Measurements from ENCODE around the gene VPS13D.

The VPS13D gene

GRCh38 chr1:12371053-12371452 lies 141.2 kb downstream of the VPS13D start:
- no peak overlapping the region for H3K4me3 ChIP-seq (ENCODE audit: low read depth, low read length)
- TF ChIP-seq CTCF (IDR thresholded peaks at IDR 0.05; ENCODE audit: low read depth, low read length): no peak

GRCh38 chr1:12372180-12372579 lies 142.3 kb downstream of the VPS13D start:
- no peak for TF ChIP-seq CTCF (IDR thresholded peaks at IDR 0.05; ENCODE audit: low read depth, low read length)
- no peak overlapping the region for H3K4me3 ChIP-seq (ENCODE audit: low read depth, low read length)

- H3K4me3 ChIP-seq (ENCODE audit: low read depth, low read length): no peak overlapping the region
- TF ChIP-seq CTCF (IDR thresholded peaks at IDR 0.05; ENCODE audit: low read depth, low read length): no peak
These were observed 142.9 kb downstream of the VPS13D start for GRCh38 chr1:12372761-12373160.

GRCh38 chr1:12375133-12375829 lies 145.5 kb downstream of the VPS13D start:
- H3K4me3 ChIP-seq (ENCODE audit: low read depth, low read length): no peak overlapping the region
- TF ChIP-seq CTCF (IDR thresholded peaks at IDR 0.05; ENCODE audit: low read depth, low read length): no peak

- no peak for TF ChIP-seq CTCF (IDR thresholded peaks at IDR 0.05; ENCODE audit: low read depth, low read length)
- H3K4me3 ChIP-seq (ENCODE audit: low read depth, low read length): no peak overlapping the region
These were observed 146.6 kb downstream of the VPS13D start for GRCh38 chr1:12376236-12377045.

- no peak for TF ChIP-seq CTCF (IDR thresholded peaks at IDR 0.05; ENCODE audit: low read depth, low read length)
- H3K4me3 ChIP-seq (ENCODE audit: low read depth, low read length): no peak overlapping the region
These were observed 150.8 kb downstream of the VPS13D start for GRCh38 chr1:12380326-12381249.
